Ureter (tissue), 1 donor: Measurements from ENCODE around the gene FLNA. TPM values are rescaled to one million over a fixed set of nuclear protein-coding genes. Genes with fewer than 3 reads are reported as not detected.
A peak's percentile ranks its signal among the peaks of the same experiment; 100 is the strongest.

ENCODE experiments used
- DNase-seq: peaks from one replicate; pipeline ENCODE4 v3.0.0-alpha.2; 2020; ENCODE audit warnings: low spot score
- total RNA-seq: library from RNA; stranded (reverse); gene quantifications from one replicate; pipeline ENCODE4 v1.2.4, GENCODE V29; 2023
- donor health status: DM: yes; HTN: yes; CAD: no.

FLNA gene
- total RNA-seq, 1 donor from 2014 or later, result 2,361 TPM

GRCh38 chrX:154378059-154378798, 3.8 kb upstream of the FLNA start:
- DNase-seq, result peak; percentile 81

GRCh38 chrX:154376774-154377173, 2.3 kb upstream of the FLNA start:
- no peak for DNase-seq

- no peak for DNase-seq
Measured at GRCh38 chrX:154375156-154375504, 696 bp upstream of the FLNA start.

- peak; percentile 75 for DNase-seq
Measured at GRCh38 chrX:154373340-154374306, 811 bp downstream of the FLNA start.

- DNase-seq, result no peak
Measured at GRCh38 chrX:154372612-154373022, 1.8 kb downstream of the FLNA start.

GRCh38 chrX:154371789-154372300, 2.6 kb downstream of the FLNA start:
- no peak for DNase-seq

- DNase-seq, result peak; percentile 94
Measured at GRCh38 chrX:154371017-154371788, 3.2 kb downstream of the FLNA start.

- no peak for DNase-seq
Measured at GRCh38 chrX:154370300-154371016, 4.0 kb downstream of the FLNA start.

- peak; percentile 86 for DNase-seq
Measured at GRCh38 chrX:154369449-154370299, 4.8 kb downstream of the FLNA start.

GRCh38 chrX:154368630-154369448, 5.6 kb downstream of the FLNA start:
- peak; percentile 84 for DNase-seq

- no peak for DNase-seq
Measured at GRCh38 chrX:154367474-154368308, 6.7 kb downstream of the FLNA start.

GRCh38 chrX:154366666-154367055, 7.8 kb downstream of the FLNA start:
- DNase-seq, result no peak

- DNase-seq, result no peak
Measured at GRCh38 chrX:154365997-154366665, 8.3 kb downstream of the FLNA start.

- DNase-seq, result no peak
Measured at GRCh38 chrX:154365052-154365600, 9.3 kb downstream of the FLNA start.

GRCh38 chrX:154363706-154364439, 10.6 kb downstream of the FLNA start:
- no peak for DNase-seq

GRCh38 chrX:154362085-154362742, 12.2 kb downstream of the FLNA start:
- no peak for DNase-seq
